HEK293 (cell line): ENCODE data around the gene UBB.

Experiments used
- CTCF ChIA-PET: fragments of 350-600 bp; formaldehyde crosslinking; extraction: SDS; loops from one replicate; lab custom pipeline; 2021; ENCODE audit warnings: antibody characterized with exemption; lab: Yijun Ruan, JAX
- POLR2A ChIA-PET: fragments of 300-600 bp; formaldehyde crosslinking; extraction: SDS; loops from one replicate; lab custom pipeline; 2020; ENCODE audit warnings: antibody characterized with exemption, inconsistent platforms; lab: Yijun Ruan, JAX
- H3K27ac ChIP-seq: fragments of 200-500 bp; sonication (Bioruptor generic); 2 replicates; pipeline ENCODE4 v1.5.1; 2014; ENCODE audit warnings: low read depth, low read length, control low read depth, inconsistent platforms; ENCODE audit errors: extremely low read depth
- H3K36me3 ChIP-seq, 2 experiments: fragments of 200-500 bp in 1 of 2; sonication (Bioruptor generic) in 1 of 2; 1 replicate in 1 of 2; 2 replicates in 1 of 2; pipeline ENCODE4 v1.5.1; 2014 to 2017; ENCODE audit warnings: inconsistent platforms in 2 of 2, low read length in 2 of 2; ENCODE audit not compliant: control insufficient read depth in 2 of 2, insufficient read depth in 1 of 2
- H3K4me1 ChIP-seq: fragments of 200-500 bp; sonication (Bioruptor generic); 2 replicates; pipeline ENCODE4 v1.5.1; 2014; ENCODE audit warnings: mild to moderate bottlenecking, low read length, inconsistent platforms; ENCODE audit not compliant: control insufficient read depth, insufficient read depth
- H3K4me3 ChIP-seq: 2 replicates; pipeline ENCODE4 v1.5.1; 2011; ENCODE audit warnings: low read depth, mild to moderate bottlenecking, control low read depth, low read length, moderate library complexity
- H3K9me3 ChIP-seq: fragments of 200-500 bp; sonication (Bioruptor generic); 2 replicates; pipeline ENCODE4 v1.5.1; 2014; ENCODE audit warnings: low read depth, low read length, inconsistent platforms; ENCODE audit not compliant: control insufficient read depth, insufficient read depth
- CTCF ChIP-seq: fragments of 450-650 bp; formaldehyde crosslinking; IDR thresholded peaks from 2 replicates; pipeline ENCODE4 v1.5.1; 2016; ENCODE audit warnings: missing biosample characterization, missing genetic modification characterization
- KLF1 ChIP-seq: fragments of 450-650 bp; formaldehyde crosslinking; IDR thresholded peaks from 2 replicates; pipeline ENCODE4 v1.5.1; 2016; ENCODE audit warnings: missing biosample characterization, missing genetic modification characterization
- SP3 ChIP-seq: fragments of 450-650 bp; formaldehyde crosslinking; IDR thresholded peaks from 2 replicates; pipeline ENCODE4 v1.5.1; 2016; ENCODE audit warnings: missing biosample characterization, missing genetic modification characterization
- ZBTB17 ChIP-seq: fragments of 450-650 bp; formaldehyde crosslinking; IDR thresholded peaks from 2 replicates; pipeline ENCODE4 v1.5.1; 2016; ENCODE audit warnings: missing biosample characterization, missing genetic modification characterization
- ZBTB20 ChIP-seq: fragments of 450-650 bp; formaldehyde crosslinking; IDR thresholded peaks from 2 replicates; pipeline ENCODE4 v1.5.1; 2016; ENCODE audit warnings: missing biosample characterization, missing genetic modification characterization
- ZEB2 ChIP-seq: fragments of 450-650 bp; formaldehyde crosslinking; IDR thresholded peaks from 2 replicates; pipeline ENCODE4 v1.5.1; 2016; ENCODE audit warnings: missing biosample characterization, missing genetic modification characterization
- ZFHX2 ChIP-seq: fragments of 450-650 bp; formaldehyde crosslinking; conservative IDR thresholded peaks from 2 replicates; pipeline ENCODE4 v1.5.1; 2016; ENCODE audit warnings: missing biosample characterization, missing genetic modification characterization
- ZNF140 ChIP-seq: fragments of 450-650 bp; formaldehyde crosslinking; IDR thresholded peaks from 2 replicates; pipeline ENCODE4 v1.5.1; 2016; ENCODE audit warnings: missing biosample characterization, missing genetic modification characterization
- ZNF157 ChIP-seq: fragments of 450-650 bp; formaldehyde crosslinking; IDR thresholded peaks from 2 replicates; pipeline ENCODE4 v1.5.1; 2016; ENCODE audit warnings: missing biosample characterization, missing genetic modification characterization
- ZNF19 ChIP-seq: fragments of 450-650 bp; formaldehyde crosslinking; IDR thresholded peaks from 2 replicates; pipeline ENCODE4; 2016; ENCODE audit warnings: missing biosample characterization, missing genetic modification characterization, low read depth
- ZNF416 ChIP-seq: fragments of 450-650 bp; formaldehyde crosslinking; IDR thresholded peaks from 2 replicates; pipeline ENCODE4 v1.5.1; 2016; ENCODE audit warnings: missing biosample characterization, missing genetic modification characterization
- ZNF510 ChIP-seq: fragments of 450-650 bp; formaldehyde crosslinking; IDR thresholded peaks from 2 replicates; pipeline ENCODE4 v1.5.1; 2018; ENCODE audit warnings: mild to moderate bottlenecking, missing genetic modification characterization, missing biosample characterization; ENCODE audit not compliant: insufficient replicate concordance
- ZNF514 ChIP-seq: fragments of 450-650 bp; formaldehyde crosslinking; IDR thresholded peaks from 2 replicates; pipeline ENCODE4 v1.5.1; 2016; ENCODE audit warnings: missing biosample characterization, missing genetic modification characterization
- ZNF555 ChIP-seq: fragments of 450-650 bp; formaldehyde crosslinking; conservative IDR thresholded peaks from 2 replicates; pipeline ENCODE4 v1.5.1; 2017; ENCODE audit warnings: missing biosample characterization, mild to moderate bottlenecking, missing genetic modification characterization, inconsistent platforms
- ZNF560 ChIP-seq: fragments of 450-650 bp; formaldehyde crosslinking; IDR thresholded peaks from 2 replicates; pipeline ENCODE4 v1.5.1; 2017; ENCODE audit warnings: missing biosample characterization, missing genetic modification characterization, borderline replicate concordance
- ZNF776 ChIP-seq: fragments of 450-650 bp; formaldehyde crosslinking; IDR thresholded peaks from 2 replicates; pipeline ENCODE4 v1.5.0; 2017; ENCODE audit warnings: missing biosample characterization, missing genetic modification characterization, borderline replicate concordance
- ZNF777 ChIP-seq: fragments of 450-650 bp; formaldehyde crosslinking; IDR thresholded peaks from 2 replicates; pipeline ENCODE4 v1.5.1; 2017; ENCODE audit warnings: missing biosample characterization, missing genetic modification characterization, borderline replicate concordance
- ZNF837 ChIP-seq: fragments of 450-650 bp; formaldehyde crosslinking; IDR thresholded peaks from 2 replicates; pipeline ENCODE4 v1.5.1; 2016; ENCODE audit warnings: missing biosample characterization, missing genetic modification characterization
- ZXDB ChIP-seq: fragments of 450-650 bp; formaldehyde crosslinking; IDR thresholded peaks from 2 replicates; pipeline ENCODE4 v1.5.1; 2016; ENCODE audit warnings: missing biosample characterization, missing genetic modification characterization
- TF ChIP-seq, protein P1 (sequence below): fragments of 450-650 bp; formaldehyde crosslinking; IDR thresholded peaks from 2 replicates; pipeline ENCODE4 v1.5.1; 2016; ENCODE audit warnings: missing biosample characterization, missing genetic modification characterization
- TF ChIP-seq, protein P2 (sequence below): fragments of 450-650 bp; formaldehyde crosslinking; IDR thresholded peaks from 2 replicates; pipeline ENCODE4 v1.5.1; 2016; ENCODE audit warnings: missing biosample characterization, missing genetic modification characterization, borderline replicate concordance
- TF ChIP-seq, protein P3 (sequence below): fragments of 450-650 bp; formaldehyde crosslinking; IDR thresholded peaks from 2 replicates; pipeline ENCODE4 v1.5.1; 2016; ENCODE audit warnings: missing biosample characterization, missing genetic modification characterization

Gene UBB

GRCh38 chr17:16374146-16374938 is 6.5 kb upstream of the UBB start (continued):
- TF ChIP-seq, protein P1, sequence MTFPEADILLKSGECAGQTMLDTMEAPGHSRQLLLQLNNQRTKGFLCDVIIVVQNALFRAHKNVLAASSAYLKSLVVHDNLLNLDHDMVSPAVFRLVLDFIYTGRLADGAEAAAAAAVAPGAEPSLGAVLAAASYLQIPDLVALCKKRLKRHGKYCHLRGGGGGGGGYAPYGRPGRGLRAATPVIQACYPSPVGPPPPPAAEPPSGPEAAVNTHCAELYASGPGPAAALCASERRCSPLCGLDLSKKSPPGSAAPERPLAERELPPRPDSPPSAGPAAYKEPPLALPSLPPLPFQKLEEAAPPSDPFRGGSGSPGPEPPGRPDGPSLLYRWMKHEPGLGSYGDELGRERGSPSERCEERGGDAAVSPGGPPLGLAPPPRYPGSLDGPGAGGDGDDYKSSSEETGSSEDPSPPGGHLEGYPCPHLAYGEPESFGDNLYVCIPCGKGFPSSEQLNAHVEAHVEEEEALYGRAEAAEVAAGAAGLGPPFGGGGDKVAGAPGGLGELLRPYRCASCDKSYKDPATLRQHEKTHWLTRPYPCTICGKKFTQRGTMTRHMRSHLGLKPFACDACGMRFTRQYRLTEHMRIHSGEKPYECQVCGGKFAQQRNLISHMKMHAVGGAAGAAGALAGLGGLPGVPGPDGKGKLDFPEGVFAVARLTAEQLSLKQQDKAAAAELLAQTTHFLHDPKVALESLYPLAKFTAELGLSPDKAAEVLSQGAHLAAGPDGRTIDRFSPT (tag by site-specific recombination): no peak
- TF ChIP-seq ZNF777 (no peak), ZNF416 (tag by site-specific recombination) (no peak), SP3 (tag by site-specific recombination) (no peak), ZEB2 (tag by site-specific recombination) (peak; percentile 27; the same call in 1 of the 2 replicates), ZNF560 (tag by site-specific recombination) (no peak), ZBTB17 (tag by site-specific recombination) (0 out of 2 replicates have a peak, but pooled peaks have one; percentile 43), ZNF19 (no peak), ZFHX2 (tag by site-specific recombination) (no peak), ZNF157 (tag by site-specific recombination) (no peak), ZXDB (tag by site-specific recombination) (no peak), ZNF514 (tag by site-specific recombination) (no peak), ZNF140 (tag by site-specific recombination) (no peak), KLF1 (peak; percentile 63)
- TF ChIP-seq, protein P2, sequence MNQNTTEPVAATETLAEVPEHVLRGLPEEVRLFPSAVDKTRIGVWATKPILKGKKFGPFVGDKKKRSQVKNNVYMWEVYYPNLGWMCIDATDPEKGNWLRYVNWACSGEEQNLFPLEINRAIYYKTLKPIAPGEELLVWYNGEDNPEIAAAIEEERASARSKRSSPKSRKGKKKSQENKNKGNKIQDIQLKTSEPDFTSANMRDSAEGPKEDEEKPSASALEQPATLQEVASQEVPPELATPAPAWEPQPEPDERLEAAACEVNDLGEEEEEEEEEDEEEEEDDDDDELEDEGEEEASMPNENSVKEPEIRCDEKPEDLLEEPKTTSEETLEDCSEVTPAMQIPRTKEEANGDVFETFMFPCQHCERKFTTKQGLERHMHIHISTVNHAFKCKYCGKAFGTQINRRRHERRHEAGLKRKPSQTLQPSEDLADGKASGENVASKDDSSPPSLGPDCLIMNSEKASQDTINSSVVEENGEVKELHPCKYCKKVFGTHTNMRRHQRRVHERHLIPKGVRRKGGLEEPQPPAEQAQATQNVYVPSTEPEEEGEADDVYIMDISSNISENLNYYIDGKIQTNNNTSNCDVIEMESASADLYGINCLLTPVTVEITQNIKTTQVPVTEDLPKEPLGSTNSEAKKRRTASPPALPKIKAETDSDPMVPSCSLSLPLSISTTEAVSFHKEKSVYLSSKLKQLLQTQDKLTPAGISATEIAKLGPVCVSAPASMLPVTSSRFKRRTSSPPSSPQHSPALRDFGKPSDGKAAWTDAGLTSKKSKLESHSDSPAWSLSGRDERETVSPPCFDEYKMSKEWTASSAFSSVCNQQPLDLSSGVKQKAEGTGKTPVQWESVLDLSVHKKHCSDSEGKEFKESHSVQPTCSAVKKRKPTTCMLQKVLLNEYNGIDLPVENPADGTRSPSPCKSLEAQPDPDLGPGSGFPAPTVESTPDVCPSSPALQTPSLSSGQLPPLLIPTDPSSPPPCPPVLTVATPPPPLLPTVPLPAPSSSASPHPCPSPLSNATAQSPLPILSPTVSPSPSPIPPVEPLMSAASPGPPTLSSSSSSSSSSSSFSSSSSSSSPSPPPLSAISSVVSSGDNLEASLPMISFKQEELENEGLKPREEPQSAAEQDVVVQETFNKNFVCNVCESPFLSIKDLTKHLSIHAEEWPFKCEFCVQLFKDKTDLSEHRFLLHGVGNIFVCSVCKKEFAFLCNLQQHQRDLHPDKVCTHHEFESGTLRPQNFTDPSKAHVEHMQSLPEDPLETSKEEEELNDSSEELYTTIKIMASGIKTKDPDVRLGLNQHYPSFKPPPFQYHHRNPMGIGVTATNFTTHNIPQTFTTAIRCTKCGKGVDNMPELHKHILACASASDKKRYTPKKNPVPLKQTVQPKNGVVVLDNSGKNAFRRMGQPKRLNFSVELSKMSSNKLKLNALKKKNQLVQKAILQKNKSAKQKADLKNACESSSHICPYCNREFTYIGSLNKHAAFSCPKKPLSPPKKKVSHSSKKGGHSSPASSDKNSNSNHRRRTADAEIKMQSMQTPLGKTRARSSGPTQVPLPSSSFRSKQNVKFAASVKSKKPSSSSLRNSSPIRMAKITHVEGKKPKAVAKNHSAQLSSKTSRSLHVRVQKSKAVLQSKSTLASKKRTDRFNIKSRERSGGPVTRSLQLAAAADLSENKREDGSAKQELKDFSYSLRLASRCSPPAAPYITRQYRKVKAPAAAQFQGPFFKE (tag by site-specific recombination): no peak

- Histone ChIP-seq H3K9me3 (no peaks in the 10 kb centered on the region), H3K4me3 (no peak overlapping the region), H3K4me1 (peaks cover 7% of the 10 kb centered on the region; the same call in 1 of the 2 replicates), H3K27ac (no peak overlapping the region), H3K36me3 (peaks cover 3 to 18% of the 10 kb centered on the region in 2 experiments; a peak in 2 of 3 replicates)
- POLR2A ChIA-PET: interaction anchor here (0.6 to 2.8 kb wide), 3 partner anchors 14 to 61 kb away, joined by 3 to 10 read pairs (median 4); no protein-coding TSS in a partner anchor
- CTCF ChIA-PET: interaction anchor here (9.7 kb wide), 1 partner anchor 14 kb away, joined by 93 read pairs; no protein-coding TSS in a partner anchor
- TF ChIP-seq ZBTB20 (peak; percentile 95), ZNF555 (tag by site-specific recombination) (no peak), ZNF837 (tag by site-specific recombination) (no peak), ZNF510 (no peak), ZNF776 (tag by site-specific recombination) (no peak), ZBTB17 (tag by site-specific recombination) (peak; percentile 74), CTCF (tag by site-specific recombination) (no peak)
- TF ChIP-seq, protein P3, sequence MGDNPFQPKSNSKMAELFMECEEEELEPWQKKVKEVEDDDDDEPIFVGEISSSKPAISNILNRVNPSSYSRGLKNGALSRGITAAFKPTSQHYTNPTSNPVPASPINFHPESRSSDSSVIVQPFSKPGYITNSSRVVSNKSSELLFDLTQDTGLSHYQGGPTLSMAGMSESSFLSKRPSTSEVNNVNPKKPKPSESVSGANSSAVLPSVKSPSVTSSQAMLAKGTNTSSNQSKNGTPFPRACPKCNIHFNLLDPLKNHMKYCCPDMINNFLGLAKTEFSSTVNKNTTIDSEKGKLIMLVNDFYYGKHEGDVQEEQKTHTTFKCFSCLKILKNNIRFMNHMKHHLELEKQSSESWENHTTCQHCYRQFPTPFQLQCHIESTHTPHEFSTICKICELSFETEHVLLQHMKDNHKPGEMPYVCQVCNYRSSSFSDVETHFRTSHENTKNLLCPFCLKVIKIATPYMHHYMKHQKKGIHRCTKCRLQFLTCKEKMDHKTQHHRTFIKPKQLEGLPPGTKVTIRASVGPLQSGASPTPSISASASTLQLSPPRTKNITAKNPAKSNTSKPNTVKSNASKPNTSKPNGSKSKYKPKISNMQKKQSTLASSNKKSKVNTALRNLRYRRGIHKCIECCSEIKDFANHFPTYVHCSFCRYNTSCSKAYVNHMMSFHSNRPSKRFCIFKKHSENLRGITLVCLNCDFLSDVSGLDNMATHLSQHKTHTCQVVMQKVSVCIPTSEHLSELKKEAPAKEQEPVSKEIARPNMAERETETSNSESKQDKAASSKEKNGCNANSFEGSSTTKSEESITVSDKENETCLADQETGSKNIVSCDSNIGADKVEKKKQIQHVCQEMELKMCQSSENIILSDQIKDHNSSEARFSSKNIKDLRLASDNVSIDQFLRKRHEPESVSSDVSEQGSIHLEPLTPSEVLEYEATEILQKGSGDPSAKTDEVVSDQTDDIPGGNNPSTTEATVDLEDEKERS (tag by site-specific recombination): no peak
Observed at GRCh38 chr17:16377941-16378341, 3.0 kb upstream of the UBB start.
